GM23338 (cell line): ENCODE measurements around the gene PERCC1.

ENCODE experiments used
- CREB1 ChIP-seq: fragments of 250-450 bp; sonication (Bioruptor Pico); IDR thresholded peaks from 2 replicates; pipeline ENCODE4 v1.5.0; 2020; ENCODE audit warnings: low read depth, mild to moderate bottlenecking, moderate library complexity
- EZH2 ChIP-seq: fragments of 200-600 bp; sonication (generic); IDR thresholded peaks from one replicate; pipeline ENCODE4 v1.8.0; 2017; ENCODE audit warnings: antibody characterized with exemption, mild to moderate bottlenecking, low read depth; ENCODE audit not compliant: unreplicated experiment
- EZH2phosphoT487 ChIP-seq: fragments of 200-600 bp; sonication (generic); IDR thresholded peaks from one replicate; pipeline ENCODE4 v1.8.1; 2018; ENCODE audit warnings: antibody characterized with exemption; ENCODE audit not compliant: unreplicated experiment
- NANOG ChIP-seq: IDR thresholded peaks from 2 replicates; pipeline ENCODE4 v1.6.1; 2016; ENCODE audit warnings: antibody characterized with exemption, borderline replicate concordance
- POLR2AphosphoS5 ChIP-seq: IDR thresholded peaks from 2 replicates; pipeline ENCODE4 v1.6.1; 2016; ENCODE audit warnings: antibody characterized with exemption, low read depth
- TF ChIP-seq, protein P1 (sequence below), 2 experiments: fragments of 200-600 bp in 1 of 2; sonication (generic) in 1 of 2; conservative IDR thresholded peaks; 2 replicates each; pipeline versions ENCODE4 v1.5.1 to v1.6.1; 2016 to 2017; ENCODE audit warnings: antibody characterized with exemption in 2 of 2, low read depth in 2 of 2, mild to moderate bottlenecking in 2 of 2, moderate library complexity in 1 of 2
- TF ChIP-seq, protein P2 (sequence below): IDR thresholded peaks from one replicate; pipeline ENCODE4 v1.6.1; 2018; ENCODE audit warnings: antibody characterized with exemption; ENCODE audit not compliant: unreplicated experiment

- TF ChIP-seq, protein P1, sequence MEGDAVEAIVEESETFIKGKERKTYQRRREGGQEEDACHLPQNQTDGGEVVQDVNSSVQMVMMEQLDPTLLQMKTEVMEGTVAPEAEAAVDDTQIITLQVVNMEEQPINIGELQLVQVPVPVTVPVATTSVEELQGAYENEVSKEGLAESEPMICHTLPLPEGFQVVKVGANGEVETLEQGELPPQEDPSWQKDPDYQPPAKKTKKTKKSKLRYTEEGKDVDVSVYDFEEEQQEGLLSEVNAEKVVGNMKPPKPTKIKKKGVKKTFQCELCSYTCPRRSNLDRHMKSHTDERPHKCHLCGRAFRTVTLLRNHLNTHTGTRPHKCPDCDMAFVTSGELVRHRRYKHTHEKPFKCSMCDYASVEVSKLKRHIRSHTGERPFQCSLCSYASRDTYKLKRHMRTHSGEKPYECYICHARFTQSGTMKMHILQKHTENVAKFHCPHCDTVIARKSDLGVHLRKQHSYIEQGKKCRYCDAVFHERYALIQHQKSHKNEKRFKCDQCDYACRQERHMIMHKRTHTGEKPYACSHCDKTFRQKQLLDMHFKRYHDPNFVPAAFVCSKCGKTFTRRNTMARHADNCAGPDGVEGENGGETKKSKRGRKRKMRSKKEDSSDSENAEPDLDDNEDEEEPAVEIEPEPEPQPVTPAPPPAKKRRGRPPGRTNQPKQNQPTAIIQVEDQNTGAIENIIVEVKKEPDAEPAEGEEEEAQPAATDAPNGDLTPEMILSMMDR (conservative IDR thresholded peaks at IDR 0.05; ENCODE audit: low read depth in 2 of 2): no peak
- TF ChIP-seq EZH2phosphoT487 (no peak), EZH2 (no peak), NANOG (no peak), CREB1 (CRISPR knock-in tag) (no peak), POLR2AphosphoS5 (no peak)
- TF ChIP-seq, protein P2, sequence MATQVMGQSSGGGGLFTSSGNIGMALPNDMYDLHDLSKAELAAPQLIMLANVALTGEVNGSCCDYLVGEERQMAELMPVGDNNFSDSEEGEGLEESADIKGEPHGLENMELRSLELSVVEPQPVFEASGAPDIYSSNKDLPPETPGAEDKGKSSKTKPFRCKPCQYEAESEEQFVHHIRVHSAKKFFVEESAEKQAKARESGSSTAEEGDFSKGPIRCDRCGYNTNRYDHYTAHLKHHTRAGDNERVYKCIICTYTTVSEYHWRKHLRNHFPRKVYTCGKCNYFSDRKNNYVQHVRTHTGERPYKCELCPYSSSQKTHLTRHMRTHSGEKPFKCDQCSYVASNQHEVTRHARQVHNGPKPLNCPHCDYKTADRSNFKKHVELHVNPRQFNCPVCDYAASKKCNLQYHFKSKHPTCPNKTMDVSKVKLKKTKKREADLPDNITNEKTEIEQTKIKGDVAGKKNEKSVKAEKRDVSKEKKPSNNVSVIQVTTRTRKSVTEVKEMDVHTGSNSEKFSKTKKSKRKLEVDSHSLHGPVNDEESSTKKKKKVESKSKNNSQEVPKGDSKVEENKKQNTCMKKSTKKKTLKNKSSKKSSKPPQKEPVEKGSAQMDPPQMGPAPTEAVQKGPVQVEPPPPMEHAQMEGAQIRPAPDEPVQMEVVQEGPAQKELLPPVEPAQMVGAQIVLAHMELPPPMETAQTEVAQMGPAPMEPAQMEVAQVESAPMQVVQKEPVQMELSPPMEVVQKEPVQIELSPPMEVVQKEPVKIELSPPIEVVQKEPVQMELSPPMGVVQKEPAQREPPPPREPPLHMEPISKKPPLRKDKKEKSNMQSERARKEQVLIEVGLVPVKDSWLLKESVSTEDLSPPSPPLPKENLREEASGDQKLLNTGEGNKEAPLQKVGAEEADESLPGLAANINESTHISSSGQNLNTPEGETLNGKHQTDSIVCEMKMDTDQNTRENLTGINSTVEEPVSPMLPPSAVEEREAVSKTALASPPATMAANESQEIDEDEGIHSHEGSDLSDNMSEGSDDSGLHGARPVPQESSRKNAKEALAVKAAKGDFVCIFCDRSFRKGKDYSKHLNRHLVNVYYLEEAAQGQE: no peak
Observed at GRCh38 chr16:1432388-1433262, 1.7 kb downstream of the PERCC1 start.
